Amygdala (tissue), 56 donors: ENCODE results near the gene ZDHHC7.
"Not testable (repeated sequence)": the region's sequence is repeated elsewhere in the genome, so short reads cannot be mapped to it uniquely, and the experiment has no call there.

ENCODE experiments used
- DNase-seq, 56 donors: peaks; one replicate each; lab custom pipeline; 2025; lab: John Stamatoyannopoulos, UW

Gene ZDHHC7

DNA sequence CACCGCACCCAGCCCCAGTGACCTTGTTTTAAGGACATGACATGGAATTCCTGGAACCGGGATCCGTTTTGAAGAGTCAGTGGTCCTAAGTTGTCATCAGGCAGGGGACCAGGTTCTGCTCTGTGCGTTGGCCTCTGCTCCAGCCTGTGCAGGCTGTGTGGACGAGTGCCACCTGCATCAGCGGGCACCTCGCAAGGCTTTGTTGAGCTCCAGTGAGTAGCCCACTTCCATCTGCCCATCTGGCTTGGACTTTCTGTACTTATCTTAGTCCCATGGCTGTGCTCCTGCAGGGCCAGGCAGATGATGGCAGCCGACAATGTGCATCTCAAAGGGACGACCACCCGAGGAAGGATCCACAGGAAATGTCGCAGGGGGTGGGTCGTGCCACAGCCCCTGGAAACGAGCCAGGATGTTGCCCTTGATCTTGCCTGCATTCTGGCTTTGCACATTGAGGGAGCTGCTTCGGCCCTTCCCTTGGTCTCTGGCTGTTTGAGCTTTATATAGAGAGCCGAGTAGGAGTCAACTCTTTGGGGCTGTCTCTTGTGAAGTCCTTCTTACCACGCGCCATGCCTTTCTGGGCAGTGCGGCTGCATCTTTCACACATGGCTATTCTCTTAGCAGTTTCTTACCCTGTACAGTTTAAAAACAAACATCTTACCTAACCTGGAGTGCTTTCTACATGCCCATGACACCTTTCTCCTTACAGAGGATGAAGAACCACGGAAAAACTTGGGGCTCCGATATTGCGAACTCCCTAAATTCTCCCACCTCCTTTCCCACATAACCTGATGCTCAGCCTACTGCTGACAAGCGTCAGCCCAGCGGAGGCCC, 34.5 kb upstream of the ZDHHC7 start:
- DNase-seq: no peak

- DNase-seq: no peak
Observed at GRCh38 chr16:85045077-85045476, 33.7 kb upstream of the ZDHHC7 start.

GRCh38 chr16:85042606-85043005, 31.3 kb upstream of the ZDHHC7 start:
- no peak for DNase-seq

- DNase-seq: no peak
Observed at GRCh38 chr16:85042167-85042526, 30.8 kb upstream of the ZDHHC7 start.

GRCh38 chr16:85041219-85042166, 30.2 kb upstream of the ZDHHC7 start:
- no peak for DNase-seq

- DNase-seq: no peak
Observed at GRCh38 chr16:85040685-85041084, 29.4 kb upstream of the ZDHHC7 start.

DNA sequence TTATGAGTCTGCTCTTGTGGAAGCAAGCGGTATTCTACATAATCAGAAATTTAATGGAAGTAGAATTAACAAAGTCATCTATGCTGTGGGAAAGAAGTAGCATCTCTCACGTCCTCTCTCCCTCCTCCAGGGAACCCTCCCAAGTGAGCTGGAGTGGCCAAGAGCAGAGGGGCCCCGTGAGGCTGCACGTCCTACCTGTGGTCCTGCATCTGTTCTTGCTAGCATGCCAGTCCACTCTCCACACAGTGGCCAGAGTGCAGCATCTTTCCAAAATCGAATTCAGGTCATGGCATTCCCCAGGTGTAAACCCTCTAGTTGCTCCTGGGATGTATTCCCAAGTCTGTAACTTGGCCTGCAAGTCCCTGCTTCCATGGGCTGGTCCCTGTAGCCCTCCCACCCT, 26.4 kb upstream of the ZDHHC7 start:
- no peak for DNase-seq

DNA sequence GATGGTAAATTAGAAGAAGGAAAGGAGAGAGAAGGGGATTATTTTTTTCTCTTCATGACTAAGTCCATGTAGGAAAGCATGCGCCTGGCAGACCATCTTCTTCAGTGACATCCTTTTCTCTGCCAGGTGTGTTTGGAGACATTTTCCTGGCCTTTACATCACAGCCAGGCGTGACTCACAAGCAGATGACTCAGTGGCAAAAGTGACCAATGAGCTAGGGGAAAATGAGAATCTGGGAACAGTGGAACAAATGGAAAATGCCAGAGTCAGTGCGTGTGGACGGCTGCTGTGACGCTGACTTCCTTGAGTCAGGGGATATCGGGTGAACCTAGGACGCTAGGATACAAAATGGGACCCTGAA, 25.7 kb upstream of the ZDHHC7 start:
- peak in 4 of 56 donors; percentile 7 to 34 (median 21) for DNase-seq

GRCh38 chr16:85036236-85037049, 25.1 kb upstream of the ZDHHC7 start:
- no peak for DNase-seq

GRCh38 chr16:85034591-85035433, 23.5 kb upstream of the ZDHHC7 start:
- no peak for DNase-seq

- DNase-seq: no peak
Observed at GRCh38 chr16:85033171-85033570, 21.8 kb upstream of the ZDHHC7 start.

DNA sequence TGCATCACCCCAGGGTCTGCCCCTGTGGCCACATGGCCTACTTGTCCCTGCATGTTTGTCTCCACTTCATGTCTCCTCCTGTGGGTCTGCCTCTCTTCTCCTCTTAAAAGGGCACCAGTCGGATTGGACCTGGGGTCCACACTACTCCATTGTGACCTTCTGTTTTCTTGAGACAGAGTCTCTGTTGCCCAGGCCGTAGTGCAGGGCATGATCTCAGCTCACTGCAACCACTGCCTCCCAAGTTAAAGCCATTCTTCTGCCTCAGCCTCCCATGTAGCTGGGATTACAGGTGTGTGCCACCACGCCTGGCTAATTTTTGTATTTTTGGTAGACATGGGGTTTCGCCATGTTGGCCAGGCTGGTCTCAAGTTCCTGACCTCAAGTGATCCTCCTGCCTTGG, 20.9 kb upstream of the ZDHHC7 start:
- not testable (repeated sequence) for DNase-seq

- no peak for DNase-seq
Observed at GRCh38 chr16:85031451-85031850, 20.1 kb upstream of the ZDHHC7 start.

- DNase-seq: no peak
Observed at GRCh38 chr16:85029981-85030401, 18.7 kb upstream of the ZDHHC7 start.

- no peak for DNase-seq
Observed at GRCh38 chr16:85029408-85029784, 18.1 kb upstream of the ZDHHC7 start.

GRCh38 chr16:85028685-85029407, 17.5 kb upstream of the ZDHHC7 start:
- peak in 10 of 56 donors; percentile 6 to 39 (median 23) for DNase-seq

GRCh38 chr16:85027958-85028684, 16.8 kb upstream of the ZDHHC7 start:
- DNase-seq: peak in 2 of 56 donors; percentile 15 to 29

GRCh38 chr16:85027349-85027957, 16.1 kb upstream of the ZDHHC7 start, which contains the start of gene KIAA0513:
Gene KIAA0513, plus strand, starts transcription at chr16:85027795. Its CDS starts 39,277 bp downstream, at chr16:85067072.
- DNase-seq: peak; percentile 43 to 97 (median 88)
